ENCODE results near the gene TPP2.

The TPP2 gene

GRCh38 chr13:102631198-102631597 lies 34.4 kb downstream of the TPP2 start:
- no peaks in the 10 kb centered on the region for H3K27me3 ChIP-seq (ENCODE audit: insufficient read depth, poor library complexity, severe bottlenecking)
- no peaks in the 10 kb centered on the region for H3K9me3 ChIP-seq (ENCODE audit: severe bottlenecking)
- H3K4me3 ChIP-seq (ENCODE audit: severe bottlenecking): no peak overlapping the region
- no peak overlapping the region for H3K27ac ChIP-seq (ENCODE audit: poor library complexity, severe bottlenecking)
- H3K4me1 ChIP-seq (ENCODE audit: insufficient read depth, poor library complexity, severe bottlenecking): no peaks in the 10 kb centered on the region
- DNase-seq (ENCODE audit: low spot score): no peak
- H3K36me3 ChIP-seq (ENCODE audit: low read depth): peaks cover 90% of the 10 kb centered on the region
- ATAC-seq (ENCODE audit: low read depth): no peak
- no peak for TF ChIP-seq CTCF (IDR thresholded peaks at IDR 0.05; ENCODE audit: poor library complexity, severe bottlenecking)

- Histone ChIP-seq H3K4me3 (ENCODE audit: severe bottlenecking) (no peak overlapping the region), H3K27ac (ENCODE audit: poor library complexity, severe bottlenecking) (no peak overlapping the region), H3K36me3 (ENCODE audit: low read depth) (peaks cover 81% of the 10 kb centered on the region), H3K27me3 (ENCODE audit: insufficient read depth, poor library complexity, severe bottlenecking) (no peaks in the 10 kb centered on the region), H3K4me1 (ENCODE audit: insufficient read depth, poor library complexity, severe bottlenecking) (no peaks in the 10 kb centered on the region), H3K9me3 (ENCODE audit: severe bottlenecking) (no peaks in the 10 kb centered on the region)
- no peak for ATAC-seq (ENCODE audit: low read depth)
- TF ChIP-seq CTCF (IDR thresholded peaks at IDR 0.05; ENCODE audit: poor library complexity, severe bottlenecking): no peak
- DNase-seq (ENCODE audit: low spot score): no peak
Observed at GRCh38 chr13:102638741-102639140, 42.0 kb downstream of the TPP2 start.

DNA sequence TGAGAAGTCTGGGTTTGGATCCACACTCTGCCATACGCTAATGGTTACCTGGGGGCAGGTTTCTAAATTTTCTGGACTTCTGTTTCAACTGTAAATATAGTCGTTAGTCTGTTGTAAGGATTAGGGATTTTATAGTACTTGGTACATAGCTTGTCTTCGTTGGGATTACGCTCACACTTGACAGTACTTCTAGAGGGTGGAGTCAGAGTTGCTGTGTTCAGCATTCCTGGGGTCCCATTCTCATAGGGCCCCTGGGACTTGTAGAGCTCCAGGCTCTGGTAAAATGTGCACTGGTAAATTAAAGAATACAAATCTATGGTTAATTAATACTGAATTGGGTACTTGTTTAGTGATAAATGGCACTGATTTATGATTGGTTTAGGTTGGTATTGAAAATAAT lies 45.2 kb downstream of the TPP2 start:
- no peaks in the 10 kb centered on the region for H3K27me3 ChIP-seq (ENCODE audit: insufficient read depth, poor library complexity, severe bottlenecking)
- H3K27ac ChIP-seq (ENCODE audit: poor library complexity, severe bottlenecking): no peak overlapping the region
- no peak for TF ChIP-seq CTCF (IDR thresholded peaks at IDR 0.05; ENCODE audit: poor library complexity, severe bottlenecking)
- H3K4me3 ChIP-seq (ENCODE audit: severe bottlenecking): no peak overlapping the region
- ATAC-seq (ENCODE audit: low read depth): no peak
- no peak for DNase-seq (ENCODE audit: low spot score)
- peaks cover 87% of the 10 kb centered on the region for H3K36me3 ChIP-seq (ENCODE audit: low read depth)
- H3K9me3 ChIP-seq (ENCODE audit: severe bottlenecking): no peaks in the 10 kb centered on the region
- no peaks in the 10 kb centered on the region for H3K4me1 ChIP-seq (ENCODE audit: insufficient read depth, poor library complexity, severe bottlenecking)

- DNase-seq (ENCODE audit: low spot score) (no peak), ATAC-seq (ENCODE audit: low read depth) (no peak)
- TF ChIP-seq CTCF (IDR thresholded peaks at IDR 0.05; ENCODE audit: poor library complexity, severe bottlenecking): no peak
- Histone ChIP-seq H3K9me3 (ENCODE audit: severe bottlenecking) (no peaks in the 10 kb centered on the region), H3K27me3 (ENCODE audit: insufficient read depth, poor library complexity, severe bottlenecking) (no peaks in the 10 kb centered on the region), H3K4me3 (ENCODE audit: severe bottlenecking) (no peak overlapping the region), H3K36me3 (ENCODE audit: low read depth) (peaks cover 87% of the 10 kb centered on the region), H3K4me1 (ENCODE audit: insufficient read depth, poor library complexity, severe bottlenecking) (no peaks in the 10 kb centered on the region), H3K27ac (ENCODE audit: poor library complexity, severe bottlenecking) (no peak overlapping the region)
Observed at GRCh38 chr13:102642475-102642874, 45.7 kb downstream of the TPP2 start.

GRCh38 chr13:102643656-102644055 lies 46.9 kb downstream of the TPP2 start:
- Histone ChIP-seq H3K36me3 (ENCODE audit: low read depth) (peaks cover 85% of the 10 kb centered on the region), H3K27ac (ENCODE audit: poor library complexity, severe bottlenecking) (no peak overlapping the region), H3K9me3 (ENCODE audit: severe bottlenecking) (no peaks in the 10 kb centered on the region), H3K4me3 (ENCODE audit: severe bottlenecking) (no peak overlapping the region), H3K4me1 (ENCODE audit: insufficient read depth, poor library complexity, severe bottlenecking) (no peaks in the 10 kb centered on the region), H3K27me3 (ENCODE audit: insufficient read depth, poor library complexity, severe bottlenecking) (no peaks in the 10 kb centered on the region)
- ATAC-seq (ENCODE audit: low read depth) (no peak), DNase-seq (ENCODE audit: low spot score) (no peak)
- TF ChIP-seq CTCF (IDR thresholded peaks at IDR 0.05; ENCODE audit: poor library complexity, severe bottlenecking): no peak
